B cell (primary cell): ENCODE measurements around the gene ATG7.

Experiments used
- CTCF ChIP-seq: fragments of 200-600 bp; IDR thresholded peaks from one replicate; pipeline ENCODE4 v1.8.0; 2022; ENCODE audit warnings: antibody characterized with exemption, mild to moderate bottlenecking
- EZH2 ChIP-seq: IDR thresholded peaks from 2 replicates; pipeline ENCODE4 v1.6.1; 2012; ENCODE audit warnings: borderline replicate concordance, low read depth, mild to moderate bottlenecking, moderate library complexity, low read length; ENCODE audit not compliant: insufficient read depth, poor library complexity, severe bottlenecking

- TF ChIP-seq CTCF = no peak
- TF ChIP-seq EZH2 = no peak
These were observed 24.9 kb downstream of the ATG7 start for GRCh38 chr3:11297126-11297525.
